Endodermal cell (in vitro differentiated cells): ENCODE data around the gene VSTM2B. TPM values are rescaled to one million over a fixed set of nuclear protein-coding genes. Genes with fewer than 3 reads are reported as not detected.

Source experiments
- DNase-seq: peaks from one replicate; pipeline ENCODE4 v3.0.0-alpha.2; 2017
- H3K27ac ChIP-seq: 2 replicates; pipeline ENCODE4 v1.5.1; 2013; ENCODE audit warnings: mild to moderate bottlenecking, low read depth, low read length, moderate library complexity
- H3K27me3 ChIP-seq: 2 replicates; pipeline ENCODE4 v1.6.1; 2013; ENCODE audit warnings: mild to moderate bottlenecking, low read length, moderate library complexity; ENCODE audit not compliant: insufficient read depth, control insufficient read depth, poor library complexity, severe bottlenecking
- H3K36me3 ChIP-seq: 2 replicates; pipeline ENCODE4 v1.7.0; 2013; ENCODE audit warnings: mild to moderate bottlenecking, low read length, moderate library complexity; ENCODE audit not compliant: control insufficient read depth, insufficient read depth
- H3K4me1 ChIP-seq: one replicate; pipeline ENCODE4 v1.7.0; 2013; ENCODE audit warnings: low read length; ENCODE audit not compliant: control insufficient read depth, insufficient read depth
- H3K4me3 ChIP-seq: 2 replicates; pipeline ENCODE4 v1.5.1; 2013; ENCODE audit warnings: mild to moderate bottlenecking, low read length, moderate library complexity
- H3K9ac ChIP-seq: 2 replicates; pipeline ENCODE4 v1.6.1; 2013; ENCODE audit warnings: mild to moderate bottlenecking, low read length, moderate library complexity; ENCODE audit not compliant: poor library complexity, severe bottlenecking; ENCODE audit errors: extremely low read depth
- H3K9me3 ChIP-seq: 2 replicates; pipeline ENCODE4 v1.6.1; 2013; ENCODE audit warnings: mild to moderate bottlenecking, low read length, moderate library complexity; ENCODE audit not compliant: control insufficient read depth
- H3K27ac Mint-ChIP-seq: 2 replicates; pipeline ENCODE4 v1.8.0; 2020; ENCODE audit warnings: mixed read lengths
- H3K27me3 Mint-ChIP-seq: 2 replicates; pipeline ENCODE4 v1.8.0; 2021; ENCODE audit warnings: mild to moderate bottlenecking, mixed read lengths; ENCODE audit not compliant: insufficient read depth
- H3K36me3 Mint-ChIP-seq: 2 replicates; pipeline ENCODE4 v1.8.0; 2020; ENCODE audit warnings: low read depth, mixed read lengths
- H3K4me1 Mint-ChIP-seq: 2 replicates; pipeline ENCODE4 v1.8.0; 2020; ENCODE audit warnings: mixed read lengths
- H3K4me3 Mint-ChIP-seq: 2 replicates; pipeline ENCODE4 v1.8.0; 2020; ENCODE audit warnings: mild to moderate bottlenecking, moderate library complexity, mixed read lengths
- H3K9me3 Mint-ChIP-seq: 2 replicates; pipeline ENCODE4 v1.8.0; 2020; ENCODE audit warnings: mild to moderate bottlenecking, mixed read lengths
- CTCF ChIP-seq: fragments of 200-600 bp; sonication (generic); conservative IDR thresholded peaks from 2 replicates; pipeline ENCODE4 v1.5.0; 2021; ENCODE audit warnings: antibody characterized with exemption, mild to moderate bottlenecking
- WGBS, 2 experiments: methylation state at CpG; one replicate each; pipeline versions ENCODE4 v1.1.5 to v1.1.7; 2013; ENCODE audit warnings: missing lambda C conversion rate in 2 of 2, mixed read lengths in 1 of 2; ENCODE audit not compliant: insufficient coverage in 1 of 2, insufficient read length in 1 of 2; 5-methylcytosine and 5-hydroxymethylcytosine counted together
- total RNA-seq, 2 donors: library from RNA; stranded (reverse); fragmentation: NEBNext Ultra II Directional in 1 of 2; extraction: Animal tissue kit (Norgen Biotek cat#: 25700) in 1 of 2; gene quantifications; 2 replicates in 1 of 2; 3 replicates in 1 of 2; pipeline ENCODE4 v1.2.1, GENCODE V29; 2021

Gene VSTM2B
- total RNA-seq, 2 donors from 2014 or later: 0.18 TPM; not detected in 1

DNA sequence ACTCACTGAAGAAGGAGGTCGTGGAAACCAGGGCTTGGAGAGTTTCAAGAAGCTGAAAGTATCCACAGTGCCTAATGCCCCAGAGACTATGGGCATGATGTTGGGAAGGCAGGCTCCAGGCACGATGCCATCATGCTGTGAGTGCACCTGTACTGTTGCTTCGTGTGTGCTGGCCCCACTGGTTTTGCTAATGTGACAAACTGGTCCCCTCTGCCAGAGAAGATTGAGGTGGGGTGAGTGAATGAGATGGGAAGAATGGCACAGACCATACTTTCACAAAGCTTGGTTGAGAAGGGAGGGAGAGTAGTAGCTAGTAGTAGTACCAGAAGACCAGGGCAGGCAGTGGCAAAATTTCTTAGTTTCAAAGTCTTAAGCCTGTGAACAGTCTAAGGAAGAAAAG lies 61.3 kb downstream of the VSTM2B start:
- Histone ChIP-seq H3K36me3 (no peaks in the 10 kb centered on the region), H3K27me3 (peaks cover 47% of the 10 kb centered on the region), H3K4me1 (no peaks in the 10 kb centered on the region), H3K9me3 (no peaks in the 10 kb centered on the region), H3K27ac (no peak overlapping the region), H3K4me3 (no peak overlapping the region), H3K9ac (no peak overlapping the region)
- H3K4me3 Mint-ChIP-seq: no peak overlapping the region
- no peak for DNase-seq
- peaks cover 70% of the 10 kb centered on the region for H3K27me3 Mint-ChIP-seq
- H3K36me3 Mint-ChIP-seq: no peaks in the 10 kb centered on the region
- H3K4me1 Mint-ChIP-seq: no peaks in the 10 kb centered on the region
- no peak for TF ChIP-seq CTCF
- WGBS, 2 experiments: 80 to 88% methylated on average over 1 to 3 of the region's 3 CpGs
- H3K27ac Mint-ChIP-seq: no peak overlapping the region
- peaks cover 6% of the 10 kb centered on the region for H3K9me3 Mint-ChIP-seq

DNA sequence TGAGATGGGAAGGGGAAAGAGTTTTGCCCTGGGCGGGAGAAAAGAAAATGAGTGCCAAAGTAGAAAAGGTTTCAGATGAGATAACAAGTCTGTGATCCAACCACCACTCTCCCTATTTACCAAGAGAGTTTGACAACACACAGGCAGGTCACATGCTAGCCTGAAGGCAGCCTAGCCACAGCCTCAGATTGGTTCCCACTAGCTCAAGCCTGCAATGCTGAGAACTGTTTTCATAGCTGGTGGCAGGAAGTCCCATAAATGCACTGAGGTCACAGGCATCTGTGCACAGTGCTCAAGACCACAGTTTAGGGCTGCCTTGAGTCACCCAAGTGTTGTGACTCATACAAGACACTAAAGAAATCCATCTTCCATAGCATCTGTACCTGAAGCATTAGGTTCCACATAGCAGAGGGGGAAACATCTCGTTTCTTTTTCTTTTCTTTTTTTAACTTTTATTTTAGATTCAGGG lies 61.8 kb downstream of the VSTM2B start:
- Histone ChIP-seq H3K4me3 (no peak overlapping the region), H3K4me1 (no peaks in the 10 kb centered on the region), H3K27me3 (peaks cover 49% of the 10 kb centered on the region), H3K9ac (no peak overlapping the region), H3K9me3 (no peaks in the 10 kb centered on the region), H3K36me3 (no peaks in the 10 kb centered on the region), H3K27ac (no peak overlapping the region)
- 71% methylated on average over 1 of the region's 2 CpGs; no CpG with 5 or more reads in 1 of the 2 experiments for WGBS, 2 experiments
- Mint-ChIP-seq H3K4me1 (no peaks in the 10 kb centered on the region), H3K27ac (no peak overlapping the region), H3K36me3 (no peaks in the 10 kb centered on the region), H3K27me3 (peaks cover 74% of the 10 kb centered on the region), H3K4me3 (no peak overlapping the region), H3K9me3 (peaks cover 6% of the 10 kb centered on the region)
- TF ChIP-seq CTCF: no peak
- no peak for DNase-seq

GRCh38 chr19:29588095-29588494 lies 62.3 kb downstream of the VSTM2B start:
- Mint-ChIP-seq H3K27ac (no peak overlapping the region), H3K27me3 (peaks cover 74% of the 10 kb centered on the region), H3K4me3 (no peak overlapping the region), H3K4me1 (no peaks in the 10 kb centered on the region), H3K36me3 (no peaks in the 10 kb centered on the region), H3K9me3 (peaks cover 6% of the 10 kb centered on the region)
- Histone ChIP-seq H3K27me3 (peaks cover 45% of the 10 kb centered on the region), H3K27ac (no peak overlapping the region), H3K9ac (no peak overlapping the region), H3K4me1 (no peaks in the 10 kb centered on the region), H3K4me3 (no peak overlapping the region), H3K36me3 (no peaks in the 10 kb centered on the region), H3K9me3 (no peaks in the 10 kb centered on the region)
- no peak for DNase-seq
- no peak for TF ChIP-seq CTCF
- WGBS, 2 experiments: 93 to 100% methylated on average over 2 of the region's 2 CpGs
